ENCODE results near the gene ACSL3.
"Not testable (repeated sequence)": the region's sequence is repeated elsewhere in the genome, so short reads cannot be mapped to it uniquely, and the experiment has no call there.

The ACSL3 gene

DNA sequence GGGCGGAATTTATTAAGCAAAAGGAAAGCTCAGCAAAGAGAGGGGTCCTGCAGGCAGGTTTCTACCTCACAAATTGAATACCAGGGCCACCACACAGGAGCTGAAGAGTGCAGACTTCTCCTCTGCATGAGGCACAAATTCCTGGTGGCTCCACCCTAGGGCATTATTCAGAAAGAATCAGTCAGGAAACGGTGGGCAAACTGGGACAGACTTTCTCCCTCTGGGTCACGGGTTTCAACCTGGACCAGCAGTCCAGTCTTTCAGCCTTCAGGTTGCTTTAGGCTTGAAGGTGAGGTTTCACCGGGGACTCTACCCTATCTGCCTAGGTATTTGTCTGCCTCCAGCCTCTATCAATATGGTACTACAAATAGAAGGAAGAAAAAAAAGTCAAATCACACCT, 41.8 kb downstream of the ACSL3 start:
- H3K27ac Mint-ChIP-seq: no peak overlapping the region

DNA sequence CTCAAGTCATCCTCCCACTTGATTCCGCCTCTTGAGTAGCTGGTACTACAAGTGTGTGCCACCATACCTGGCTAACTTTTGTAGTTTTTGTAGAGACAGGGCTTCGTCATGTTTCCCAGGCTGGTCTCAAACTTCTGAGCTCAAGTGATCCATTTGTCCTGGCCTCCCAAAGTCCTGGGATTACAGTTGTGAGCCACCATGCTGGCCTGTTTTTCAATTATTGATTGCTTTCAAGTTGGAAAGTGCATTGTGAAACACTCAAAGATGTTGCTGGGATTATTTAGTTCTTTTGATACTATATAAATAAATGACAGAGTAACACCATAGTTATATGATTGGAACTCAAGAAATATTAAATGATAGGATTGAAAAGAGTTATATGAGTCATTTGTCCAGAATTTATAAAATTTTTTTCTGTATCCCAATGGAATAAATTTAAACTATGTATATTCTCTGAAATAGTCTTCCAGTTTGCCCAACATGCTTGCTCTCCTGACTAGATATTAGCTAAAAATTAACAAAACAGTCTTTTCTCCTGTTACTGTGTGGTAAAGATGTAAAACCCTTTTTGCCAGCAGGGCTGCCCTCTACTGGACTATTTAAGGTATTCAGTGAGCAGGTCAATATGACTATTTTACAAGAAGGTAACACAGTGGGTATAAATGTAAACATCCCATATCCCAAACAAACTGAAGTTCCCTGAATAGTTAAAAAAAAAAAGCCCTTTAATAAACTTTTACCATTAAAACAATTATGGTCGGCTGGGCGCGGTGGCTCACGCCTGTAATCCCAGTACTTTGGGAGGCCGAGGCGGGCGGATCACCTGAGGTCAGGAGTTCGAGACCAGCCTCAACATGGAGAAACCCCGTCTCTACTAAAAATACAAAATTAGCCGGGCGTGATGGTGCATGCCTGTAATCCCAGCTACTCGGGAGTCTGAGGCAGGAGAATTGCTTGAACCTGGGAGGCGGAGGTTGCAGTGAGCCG, 42.7 kb downstream of the ACSL3 start:
- peak in 1 of 2 donors; percentile 29 for DNase-seq (ENCODE audit: low spot score in 2 of 2)
- Mint-ChIP-seq H3K4me1 (peaks cover 10% of the 10 kb centered on the region), H3K4me3 (no peak overlapping the region), H3K27ac (no peak overlapping the region), H3K36me3 (peaks cover 13% of the 10 kb centered on the region), H3K27me3 (no peaks in the 10 kb centered on the region), H3K9me3 (no peaks in the 10 kb centered on the region)
- ATAC-seq (ENCODE audit: low read depth): peak; percentile 82

More for the DNA sequence above, 41.8 kb downstream of the ACSL3 start:
- Mint-ChIP-seq H3K9me3 (no peaks in the 10 kb centered on the region), H3K4me3 (no peak overlapping the region), H3K36me3 (peaks cover 8% of the 10 kb centered on the region), H3K27me3 (no peaks in the 10 kb centered on the region), H3K4me1 (peaks cover 12% of the 10 kb centered on the region)
- DNase-seq (ENCODE audit: low spot score in 2 of 2): no peak
- no peak for ATAC-seq (ENCODE audit: low read depth)

DNA sequence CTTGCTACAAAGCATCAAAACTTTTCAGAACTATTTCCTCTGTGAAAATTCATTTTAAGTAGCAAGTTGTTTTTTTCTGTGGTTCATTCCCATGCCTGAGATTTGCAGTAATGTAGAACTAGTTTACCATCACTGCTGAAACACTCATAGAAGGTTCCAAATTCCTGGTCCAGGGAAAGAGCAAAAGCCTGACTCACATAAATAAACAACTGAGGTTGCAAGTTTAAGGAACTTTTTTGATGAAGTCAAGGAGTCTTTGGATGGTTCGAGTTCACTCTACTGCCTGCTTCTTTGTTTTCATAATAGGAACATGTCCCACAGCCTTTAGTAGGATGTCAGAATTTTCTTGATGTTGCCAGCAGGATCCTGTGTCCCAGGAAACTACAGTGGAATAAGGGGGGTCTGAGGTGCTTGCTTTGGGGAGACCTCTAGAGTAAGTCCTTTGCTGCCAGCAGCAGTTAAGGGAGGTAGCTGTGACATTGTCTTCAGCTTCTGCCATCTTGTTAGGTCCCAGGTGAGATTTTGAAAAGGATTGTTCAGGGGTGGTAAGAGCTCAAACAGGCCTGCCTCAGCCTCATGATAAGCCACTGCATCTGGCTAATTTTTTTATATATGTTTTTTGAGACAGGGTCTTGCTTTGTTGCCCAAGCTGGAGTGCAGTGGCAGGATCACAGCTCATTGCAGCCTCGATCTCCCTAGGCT, 43.9 kb downstream of the ACSL3 start:
- Mint-ChIP-seq H3K4me3 (no peak overlapping the region), H3K27me3 (no peaks in the 10 kb centered on the region), H3K27ac (no peak overlapping the region), H3K9me3 (no peaks in the 10 kb centered on the region), H3K4me1 (peaks cover 13% of the 10 kb centered on the region), H3K36me3 (peaks cover 20% of the 10 kb centered on the region)
- ATAC-seq (ENCODE audit: low read depth) (no peak), DNase-seq (ENCODE audit: low spot score in 2 of 2) (no peak)

DNA sequence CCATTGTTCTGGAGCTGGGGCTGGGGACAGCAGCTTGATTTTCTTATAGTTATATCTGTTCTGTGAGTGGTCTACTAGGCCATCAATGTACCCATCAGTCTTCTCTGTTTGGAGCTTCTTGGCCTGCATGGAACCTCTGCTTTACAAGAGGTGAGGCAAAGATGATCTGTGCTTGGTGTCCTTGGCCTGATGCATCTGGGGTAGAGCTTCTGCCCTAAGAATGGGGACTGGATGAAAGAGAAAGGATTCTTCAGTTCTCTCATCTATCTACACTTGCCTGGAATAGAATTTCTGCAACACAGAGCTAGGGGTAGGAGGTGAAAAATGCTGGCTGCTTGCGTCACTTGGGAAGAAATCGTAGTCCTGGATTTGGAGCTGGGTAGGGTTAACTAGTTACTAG, 46.2 kb downstream of the ACSL3 start:
- Mint-ChIP-seq H3K36me3 (peaks cover 18% of the 10 kb centered on the region), H3K4me3 (no peak overlapping the region), H3K27me3 (no peaks in the 10 kb centered on the region), H3K9me3 (no peaks in the 10 kb centered on the region), H3K4me1 (peaks cover 16% of the 10 kb centered on the region), H3K27ac (no peak overlapping the region)
- ATAC-seq (ENCODE audit: low read depth) (no peak), DNase-seq (ENCODE audit: low spot score in 2 of 2) (no peak)

DNA sequence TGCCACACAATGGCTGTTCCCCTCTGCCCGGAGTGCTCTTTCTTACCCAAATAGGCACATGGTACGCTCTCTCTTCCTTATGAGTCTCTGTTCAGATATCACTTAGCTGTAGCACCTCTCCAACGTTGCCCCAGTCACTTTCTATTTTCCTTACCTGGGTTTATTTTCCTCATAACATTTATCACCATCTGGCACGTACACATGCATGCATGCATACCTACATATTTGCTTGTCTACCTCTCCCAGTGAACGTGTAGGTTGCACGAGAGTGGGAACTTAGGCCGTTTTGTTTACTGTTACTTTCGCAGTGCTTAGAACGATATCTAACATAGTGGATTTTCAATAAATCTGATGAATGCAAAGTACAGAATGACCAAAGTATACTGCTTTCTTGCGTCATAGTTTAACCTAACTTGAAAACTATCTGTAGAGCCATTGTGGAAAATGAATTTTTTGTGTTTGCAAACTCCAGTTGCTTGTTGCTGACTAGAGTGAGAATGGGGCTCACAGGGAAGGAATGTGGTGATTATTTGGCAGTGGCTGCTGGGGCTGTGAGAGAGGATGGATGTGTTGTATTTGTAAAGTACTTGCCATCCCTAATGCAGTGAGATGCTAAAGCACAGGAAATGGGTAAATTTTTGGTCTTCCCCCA, 47.1 kb downstream of the ACSL3 start:
- no peak overlapping the region for H3K27ac Mint-ChIP-seq

DNA sequence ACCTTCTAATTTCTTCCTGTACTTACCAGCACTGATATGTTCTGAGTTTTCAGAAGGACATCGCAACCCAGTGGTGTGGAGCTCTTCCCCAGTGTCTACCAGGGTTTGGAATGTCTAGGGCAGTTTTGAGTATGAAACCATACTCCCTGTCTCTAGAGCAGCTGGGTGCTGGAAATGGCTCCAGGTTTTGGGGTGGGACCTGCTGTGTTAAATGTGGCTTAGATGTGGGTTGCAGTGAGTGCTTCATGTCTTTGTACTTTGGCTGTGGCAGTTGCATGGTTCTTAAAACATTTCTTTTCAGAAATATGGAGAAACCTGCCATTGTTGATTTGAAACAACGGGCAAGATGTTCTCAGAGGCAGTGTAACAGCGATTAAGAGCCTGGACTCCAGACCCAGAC, 48.5 kb downstream of the ACSL3 start:
- no peak overlapping the region for H3K27ac Mint-ChIP-seq
- H3K4me1 Mint-ChIP-seq: peaks cover 30% of the 10 kb centered on the region
- no peak overlapping the region for H3K4me3 Mint-ChIP-seq
- no peaks in the 10 kb centered on the region for H3K27me3 Mint-ChIP-seq
- ATAC-seq (ENCODE audit: low read depth): no peak
- no peak for DNase-seq (ENCODE audit: low spot score in 2 of 2)
- no peaks in the 10 kb centered on the region for H3K9me3 Mint-ChIP-seq
- H3K36me3 Mint-ChIP-seq: peaks cover 18% of the 10 kb centered on the region

More for the DNA sequence above, 47.1 kb downstream of the ACSL3 start:
- Mint-ChIP-seq H3K27me3 (no peaks in the 10 kb centered on the region), H3K9me3 (no peaks in the 10 kb centered on the region), H3K4me1 (peaks cover 19% of the 10 kb centered on the region), H3K36me3 (peaks cover 18% of the 10 kb centered on the region), H3K4me3 (no peak overlapping the region)
- ATAC-seq (ENCODE audit: low read depth) (no peak), DNase-seq (ENCODE audit: low spot score in 2 of 2) (no peak)

DNA sequence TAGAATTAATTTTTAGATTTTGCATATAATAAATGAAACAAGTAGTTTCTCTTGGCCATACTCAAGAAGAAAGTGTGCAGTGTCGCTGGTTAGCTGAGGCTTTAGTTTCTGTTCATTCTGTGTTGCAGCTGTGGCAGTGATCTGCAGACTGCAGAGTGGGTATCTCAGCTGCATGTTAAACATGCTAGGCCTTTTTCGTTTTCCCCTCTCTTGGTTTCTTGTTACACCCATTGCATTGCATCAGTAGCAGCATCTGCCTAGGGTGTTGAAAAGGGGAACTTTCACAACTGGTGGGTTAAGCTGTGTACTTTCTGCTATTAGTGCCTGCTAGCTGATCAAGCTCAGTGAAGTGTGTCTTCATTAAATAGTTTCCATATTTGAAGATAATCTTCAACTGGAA, 51.3 kb downstream of the ACSL3 start:
- ATAC-seq (ENCODE audit: low read depth): peak; percentile 99

DNA sequence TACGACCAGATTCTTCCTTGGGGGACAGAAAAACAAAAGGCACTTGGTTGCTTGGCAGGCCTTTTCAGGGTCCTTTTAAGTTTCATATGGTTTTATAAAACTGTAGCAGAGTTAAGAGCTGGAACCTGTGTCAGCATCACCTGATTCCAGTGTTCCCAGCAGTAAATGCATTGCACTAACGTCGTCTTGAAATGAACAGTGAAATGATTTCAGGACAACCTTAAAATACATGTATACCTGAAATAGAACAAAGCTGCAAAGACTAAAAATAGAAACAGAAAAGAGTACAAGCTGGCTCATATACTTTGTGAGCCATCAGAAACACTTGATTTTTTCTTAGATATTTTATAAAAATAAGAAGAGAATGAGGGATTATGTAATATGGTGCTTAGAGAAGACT, 51.9 kb downstream of the ACSL3 start:
- H3K27me3 Mint-ChIP-seq: no peaks in the 10 kb centered on the region
- DNase-seq (ENCODE audit: low spot score in 2 of 2): no peak
- no peak overlapping the region for H3K4me3 Mint-ChIP-seq
- no peaks in the 10 kb centered on the region for H3K9me3 Mint-ChIP-seq
- H3K4me1 Mint-ChIP-seq: peaks cover 29% of the 10 kb centered on the region
- ATAC-seq (ENCODE audit: low read depth): no peak
- peak overlapping the region; percentile 84 for H3K27ac Mint-ChIP-seq
- peaks cover 11% of the 10 kb centered on the region for H3K36me3 Mint-ChIP-seq

More for the DNA sequence above, 51.3 kb downstream of the ACSL3 start:
- peak; percentile 15 to 52 for DNase-seq (ENCODE audit: low spot score in 2 of 2)
- H3K36me3 Mint-ChIP-seq: peaks cover 13% of the 10 kb centered on the region
- H3K4me1 Mint-ChIP-seq: peaks cover 31% of the 10 kb centered on the region
- no peaks in the 10 kb centered on the region for H3K9me3 Mint-ChIP-seq
- H3K27ac Mint-ChIP-seq: peak overlapping the region; percentile 84
- H3K4me3 Mint-ChIP-seq: peak overlapping the region; percentile 57
- H3K27me3 Mint-ChIP-seq: no peaks in the 10 kb centered on the region

DNA sequence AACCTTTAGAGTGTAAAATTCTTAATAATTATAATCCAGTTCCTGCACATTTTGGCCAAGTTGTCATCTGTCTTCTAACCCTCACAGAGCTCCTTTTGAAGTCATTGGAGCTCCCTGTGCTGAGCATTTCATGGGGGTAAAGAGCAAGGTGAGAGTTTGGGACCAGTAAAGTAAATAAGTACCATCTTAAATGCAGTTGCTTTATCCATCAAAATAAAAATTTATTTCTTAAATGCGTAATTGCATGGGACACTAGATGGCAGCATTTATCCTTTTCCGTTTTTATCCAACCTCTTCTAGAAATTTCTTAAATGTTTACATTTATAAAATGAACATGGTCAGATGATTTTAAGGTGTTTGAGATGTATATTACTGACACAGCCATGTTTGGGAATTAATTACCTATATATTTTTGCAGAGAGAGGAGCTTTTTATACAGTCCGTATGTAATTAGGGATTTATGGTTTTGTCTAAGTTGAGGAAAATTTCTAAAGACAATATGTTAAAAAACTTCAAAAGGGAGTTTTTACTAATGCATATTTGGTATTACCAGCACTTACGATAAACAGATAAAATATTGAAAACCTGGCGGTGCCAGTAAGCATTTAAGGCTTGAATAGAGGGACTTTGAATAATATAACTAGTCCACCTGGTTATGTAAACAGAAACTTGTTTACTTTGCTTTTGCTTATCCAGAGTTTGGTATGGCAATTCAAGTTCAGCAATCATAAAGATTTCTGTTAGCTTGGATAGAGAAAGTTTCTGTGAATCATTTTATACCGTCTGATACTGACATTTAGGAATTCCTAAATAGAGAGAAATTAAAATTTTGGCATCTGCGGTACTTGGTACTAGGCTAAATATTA, 54.5 kb downstream of the ACSL3 start:
- Mint-ChIP-seq H3K36me3 (peaks cover 7% of the 10 kb centered on the region), H3K4me1 (peaks cover 24% of the 10 kb centered on the region), H3K27ac (no peak overlapping the region), H3K27me3 (no peaks in the 10 kb centered on the region), H3K4me3 (no peak overlapping the region), H3K9me3 (no peaks in the 10 kb centered on the region)
- DNase-seq (ENCODE audit: low spot score in 2 of 2) (no peak), ATAC-seq (ENCODE audit: low read depth) (no peak)

DNA sequence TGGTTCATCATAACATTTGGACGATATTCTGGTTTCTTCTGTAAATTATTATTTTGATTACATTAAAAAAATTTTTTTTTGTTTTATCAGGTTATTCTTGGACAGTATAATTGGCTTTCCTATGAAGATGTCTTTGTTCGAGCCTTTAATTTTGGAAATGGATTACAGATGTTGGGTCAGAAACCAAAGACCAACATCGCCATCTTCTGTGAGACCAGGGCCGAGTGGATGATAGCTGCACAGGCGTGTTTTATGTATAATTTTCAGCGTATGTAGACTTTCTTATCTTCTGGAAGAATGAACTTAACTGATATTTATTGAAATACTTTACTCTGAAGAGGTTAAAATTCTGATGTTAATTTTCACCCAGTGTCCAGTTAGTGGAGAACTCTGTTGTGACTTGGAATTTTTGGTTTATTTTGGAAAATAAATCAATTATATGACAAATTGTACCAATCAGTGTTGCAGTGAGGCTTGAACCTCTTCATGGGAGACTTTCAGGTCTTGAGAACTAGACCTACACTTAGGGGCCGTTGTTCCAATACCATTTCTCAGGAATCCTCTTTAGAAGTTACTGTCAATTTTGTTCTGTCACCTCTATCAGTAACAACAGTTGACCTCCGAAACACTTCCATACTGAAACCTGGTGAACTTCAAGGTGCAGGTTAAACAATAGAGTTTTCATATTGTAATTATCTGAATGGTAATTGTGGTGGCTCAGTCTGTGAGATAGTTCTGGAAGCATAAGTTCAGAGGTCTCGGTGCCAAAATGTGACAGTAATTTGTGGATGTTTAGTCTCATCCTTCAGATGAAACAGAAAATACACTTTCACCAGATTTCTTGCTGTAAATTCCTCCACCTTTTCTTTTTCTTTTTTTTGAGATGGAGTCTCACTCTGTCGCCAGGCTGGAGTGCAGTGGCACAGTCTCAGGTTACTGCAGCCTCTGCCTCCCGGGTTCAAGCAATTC, 55.7 kb downstream of the ACSL3 start:
- Mint-ChIP-seq H3K27me3 (no peaks in the 10 kb centered on the region), H3K4me1 (peaks cover 22% of the 10 kb centered on the region), H3K27ac (no peak overlapping the region), H3K9me3 (no peaks in the 10 kb centered on the region), H3K36me3 (peaks cover 13% of the 10 kb centered on the region), H3K4me3 (no peak overlapping the region)
- no peak for DNase-seq (ENCODE audit: low spot score in 2 of 2)
- no peak for ATAC-seq (ENCODE audit: low read depth)

DNA sequence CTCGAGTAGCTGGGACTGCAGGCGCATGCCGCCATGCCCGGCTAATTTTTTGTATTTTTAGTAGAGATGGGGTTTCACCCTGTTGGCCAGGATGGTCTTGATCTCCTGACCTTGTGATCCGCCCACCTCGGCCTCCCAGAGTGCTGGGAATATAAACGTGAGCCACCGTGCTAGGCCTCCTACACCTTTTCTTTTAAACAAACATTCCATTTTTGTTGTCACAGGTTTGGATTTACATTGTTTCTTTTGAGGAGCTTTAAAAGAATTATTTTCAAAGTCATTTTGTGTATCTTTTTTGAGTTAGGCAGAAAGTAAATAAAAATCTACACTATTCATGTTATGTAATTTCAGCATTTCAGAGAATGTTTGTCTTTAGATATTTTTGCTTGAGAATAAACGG, 56.4 kb downstream of the ACSL3 start:
- not testable (repeated sequence) for H3K27me3 Mint-ChIP-seq; H3K27ac Mint-ChIP-seq; H3K4me3 Mint-ChIP-seq; ATAC-seq (ENCODE audit: low read depth); H3K9me3 Mint-ChIP-seq; DNase-seq (ENCODE audit: low spot score in 2 of 2)
- Mint-ChIP-seq H3K4me1 (peaks cover 15% of the 10 kb centered on the region), H3K36me3 (peaks cover 13% of the 10 kb centered on the region)

DNA sequence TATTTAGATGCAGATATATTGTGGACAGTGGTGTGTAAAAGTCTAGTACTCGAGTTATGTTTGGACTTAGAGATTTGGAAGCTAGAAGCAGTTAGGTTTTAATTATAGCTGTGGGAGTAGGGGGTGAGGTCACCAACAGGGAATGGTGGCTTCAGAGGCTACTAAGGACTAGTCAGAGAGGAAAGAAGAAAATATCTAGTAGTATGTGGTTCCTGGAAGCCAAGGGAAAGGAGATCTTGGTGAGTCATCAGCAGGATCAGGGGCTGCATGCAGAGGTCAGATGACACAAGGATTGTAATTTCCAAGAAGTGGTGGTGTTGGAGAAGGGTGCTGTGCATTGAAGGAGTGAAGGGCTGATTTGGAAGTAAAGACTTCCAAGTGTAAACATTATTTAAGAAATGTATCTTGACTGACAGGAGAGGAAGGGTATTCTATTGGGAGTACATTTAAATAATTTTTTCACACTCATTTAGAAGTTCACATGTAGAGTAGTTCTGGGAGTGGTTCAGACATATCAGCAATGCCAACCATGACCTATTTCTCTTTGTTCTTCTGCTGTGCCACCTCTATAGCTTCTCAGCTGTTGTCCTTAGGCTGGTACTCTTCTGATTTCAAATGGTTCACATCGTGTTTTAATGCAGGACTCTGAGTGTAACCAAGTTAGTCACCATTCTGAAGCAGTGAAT, 59.1 kb downstream of the ACSL3 start:
- no peak for ATAC-seq (ENCODE audit: low read depth)
- Mint-ChIP-seq H3K4me1 (no peaks in the 10 kb centered on the region), H3K27ac (peak overlapping the region; percentile 26), H3K4me3 (no peak overlapping the region), H3K9me3 (no peaks in the 10 kb centered on the region), H3K27me3 (no peaks in the 10 kb centered on the region), H3K36me3 (peaks cover 20% of the 10 kb centered on the region)
- DNase-seq (ENCODE audit: low spot score in 2 of 2): no peak
